HG02885 (cell line): ENCODE measurements around the gene CDC20.

ENCODE experiments used
- ATAC-seq: cut with Tn5 transposase; IDR thresholded peaks from one replicate; pipeline ENCODE4 v1.9.1; 2021; ENCODE audit warnings: mild to moderate bottlenecking; ENCODE audit not compliant: unreplicated experiment, poor library complexity

CDC20 gene

GRCh38 chr1:43327549-43328292 is 31.1 kb upstream of the CDC20 start:
- ATAC-seq: no peak

GRCh38 chr1:43329995-43330751 is 28.6 kb upstream of the CDC20 start:
- ATAC-seq: no peak

GRCh38 chr1:43331688-43332087 is 27.1 kb upstream of the CDC20 start:
- no peak for ATAC-seq

- ATAC-seq: no peak
Measured at GRCh38 chr1:43334453-43335205, 24.2 kb upstream of the CDC20 start.

- ATAC-seq: no peak
Measured at GRCh38 chr1:43337588-43337987, 21.2 kb upstream of the CDC20 start, which contains the start of gene MPL. MPL (plus strand) TSS chr1:43337818; CDS start chr1:43337849, 31 bp downstream.

GRCh38 chr1:43338001-43338400 is 20.8 kb upstream of the CDC20 start:
- no peak for ATAC-seq

GRCh38 chr1:43339584-43340232 is 19.1 kb upstream of the CDC20 start:
- ATAC-seq: no peak

GRCh38 chr1:43340559-43340958 is 18.2 kb upstream of the CDC20 start:
- ATAC-seq: no peak

GRCh38 chr1:43344267-43344850 is 14.4 kb upstream of the CDC20 start:
- ATAC-seq: no peak

- no peak for ATAC-seq
Measured at GRCh38 chr1:43345120-43345519, 13.7 kb upstream of the CDC20 start.

- ATAC-seq: no peak
Measured at GRCh38 chr1:43346636-43347035, 12.1 kb upstream of the CDC20 start.

- no peak for ATAC-seq
Measured at GRCh38 chr1:43348343-43348808, 10.4 kb upstream of the CDC20 start.

- no peak for ATAC-seq
Measured at GRCh38 chr1:43348809-43349593, 9.8 kb upstream of the CDC20 start.

GRCh38 chr1:43349594-43350306 is 9.0 kb upstream of the CDC20 start:
- ATAC-seq: no peak

- ATAC-seq: no peak
Measured at GRCh38 chr1:43350976-43351375, 7.8 kb upstream of the CDC20 start.

- ATAC-seq: no peak
Measured at GRCh38 chr1:43351421-43352350, 7.1 kb upstream of the CDC20 start.

- ATAC-seq: no peak
Measured at GRCh38 chr1:43352351-43352705, 6.5 kb upstream of the CDC20 start.

GRCh38 chr1:43352881-43353280 is 5.9 kb upstream of the CDC20 start:
- ATAC-seq: no peak
